ENCODE data around the gene MYO3B. TPM values are rescaled to one million over a fixed set of nuclear protein-coding genes. Genes with fewer than 3 reads are reported as not detected.
"Not testable (repeated sequence)": the region's sequence is repeated elsewhere in the genome, so short reads cannot be mapped to it uniquely, and the experiment has no call there.

MYO3B gene
- total and polyA plus RNA-seq, 4 experiments from 2014 or later: not detected

DNA sequence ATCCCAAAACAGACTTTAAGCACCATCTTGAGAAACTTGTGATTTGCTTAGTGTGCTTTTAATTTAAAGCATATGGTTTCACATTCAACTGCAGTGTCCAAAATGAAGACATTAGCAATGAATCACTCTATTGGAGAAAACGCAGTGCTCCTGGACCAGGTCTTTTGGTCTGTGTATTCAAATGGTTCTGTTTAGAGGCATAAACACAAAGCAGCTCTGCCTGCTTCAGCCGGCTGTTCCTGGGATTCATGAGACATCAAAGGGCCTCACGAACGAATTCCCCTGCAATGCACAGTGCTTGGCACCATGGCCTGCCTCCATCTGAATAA is 420.1 kb downstream of the MYO3B start:
- no peak overlapping the region for H3K27ac ChIP-seq (ENCODE audit: low read depth, low read length)
- CTCF ChIA-PET (ENCODE audit: partially characterized antibody): interaction anchor here (1.5 kb wide), 1 partner anchor 215 kb away, joined by 4 read pairs; no protein-coding TSS in a partner anchor

DNA sequence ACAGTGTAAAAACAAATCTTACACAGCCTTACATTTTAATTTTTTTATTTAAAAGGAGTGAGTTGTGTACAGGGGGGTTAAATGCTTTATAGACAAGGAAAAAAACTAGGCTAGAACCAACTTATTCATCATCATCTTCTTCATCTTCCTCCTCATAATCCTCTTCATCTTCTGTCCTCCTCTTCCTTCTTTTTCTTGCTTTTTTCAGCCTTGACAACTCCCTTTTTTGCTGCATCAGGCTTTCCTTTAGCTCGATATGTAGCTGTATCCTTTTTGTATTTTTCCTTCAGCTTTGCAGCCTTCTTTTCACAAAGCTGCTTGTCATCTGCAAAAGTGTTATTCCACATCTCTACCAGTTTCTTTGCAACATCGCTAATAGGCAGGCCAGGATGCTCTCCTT is 423.5 kb downstream of the MYO3B start:
- no peak overlapping the region for H3K27ac Mint-ChIP-seq
- no peak overlapping the region for H3K4me3 Mint-ChIP-seq
- H3K36me3 ChIP-seq (ENCODE audit: insufficient read depth, low read length): no peaks in the 10 kb centered on the region
- no peak overlapping the region for H3K4me3 ChIP-seq (ENCODE audit: low read length in 2 of 2)
- no peaks in the 10 kb centered on the region for H3K9me3 ChIP-seq (ENCODE audit: control insufficient read depth in 1 of 2, low read length in 2 of 2)
- H3K27me3 Mint-ChIP-seq: peaks cover 5 to 16% of the 10 kb centered on the region in 2 donors
- H3K36me3 Mint-ChIP-seq: no peaks in the 10 kb centered on the region
- intact Hi-C loops (cut with micrococcal nuclease): no loop called here
- ChIA-PET CTCF (ENCODE audit: partially characterized antibody) (no interaction called here), POLR2A (ENCODE audit: partially characterized antibody) (no interaction called here)
- H3K27me3 ChIP-seq (ENCODE audit: insufficient read depth, low read length): no peaks in the 10 kb centered on the region
- no peaks in the 10 kb centered on the region for H3K4me1 Mint-ChIP-seq
- no peaks in the 10 kb centered on the region for H3K9me3 Mint-ChIP-seq
- DNase-seq: no peak
- no peaks in the 10 kb centered on the region for H3K4me1 ChIP-seq (ENCODE audit: insufficient read depth, low read length)
- no peak overlapping the region for H3K27ac ChIP-seq (ENCODE audit: low read depth, low read length)

More for the DNA sequence above, 420.1 kb downstream of the MYO3B start:
- Histone ChIP-seq H3K4me1 (ENCODE audit: insufficient read depth, low read length) (no peaks in the 10 kb centered on the region), H3K9me3 (ENCODE audit: control insufficient read depth in 1 of 2, low read length in 2 of 2) (no peaks in the 10 kb centered on the region), H3K4me3 (ENCODE audit: low read length in 2 of 2) (no peak overlapping the region), H3K36me3 (ENCODE audit: insufficient read depth, low read length) (no peaks in the 10 kb centered on the region), H3K27me3 (ENCODE audit: insufficient read depth, low read length) (no peaks in the 10 kb centered on the region)
- no peaks in the 10 kb centered on the region for H3K36me3 Mint-ChIP-seq
- H3K27me3 Mint-ChIP-seq: peaks cover 5 to 6% of the 10 kb centered on the region in 2 donors
- no peak for DNase-seq
- H3K9me3 Mint-ChIP-seq: no peaks in the 10 kb centered on the region
- intact Hi-C loops (cut with micrococcal nuclease): no loop called here
- H3K4me3 Mint-ChIP-seq: no peak overlapping the region
- H3K27ac Mint-ChIP-seq: no peak overlapping the region
- POLR2A ChIA-PET (ENCODE audit: partially characterized antibody): no interaction called here
- no peaks in the 10 kb centered on the region for H3K4me1 Mint-ChIP-seq

DNA sequence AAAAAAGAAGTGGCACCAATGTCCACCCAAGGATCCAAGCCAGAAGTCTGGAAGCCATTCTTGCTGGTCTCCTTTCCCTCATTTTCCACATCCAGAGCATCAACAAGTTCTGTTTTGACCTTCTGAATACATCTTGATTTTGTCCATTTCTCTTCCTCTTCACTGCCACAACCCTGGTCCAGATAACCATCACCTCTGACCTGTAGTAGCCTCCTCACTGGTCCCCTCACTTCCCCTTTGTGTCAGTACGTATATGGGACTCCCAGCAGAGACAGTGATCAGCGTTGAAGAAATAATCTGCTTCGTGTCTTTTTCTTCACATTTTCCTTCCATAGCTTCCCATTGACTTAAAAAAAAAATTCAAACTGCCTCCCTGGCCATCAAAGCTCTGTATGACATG is 427.9 kb downstream of the MYO3B start:
- Mint-ChIP-seq H3K4me3 (no peak overlapping the region), H3K4me1 (no peaks in the 10 kb centered on the region), H3K9me3 (no peaks in the 10 kb centered on the region), H3K27me3 (peaks cover 3 to 16% of the 10 kb centered on the region in 2 donors), H3K27ac (no peak overlapping the region), H3K36me3 (no peaks in the 10 kb centered on the region)
- intact Hi-C loops (cut with micrococcal nuclease): no loop called here
- no peaks in the 10 kb centered on the region for H3K4me1 ChIP-seq (ENCODE audit: insufficient read depth, low read length)
- no peaks in the 10 kb centered on the region for H3K27me3 ChIP-seq (ENCODE audit: insufficient read depth, low read length)
- POLR2A ChIA-PET (ENCODE audit: partially characterized antibody): no interaction called here
- CTCF ChIA-PET (ENCODE audit: partially characterized antibody): interaction anchor here (0.6 kb wide), 1 partner anchor 76 kb away, joined by 3 read pairs; no protein-coding TSS in a partner anchor
- no peak overlapping the region for H3K4me3 ChIP-seq (ENCODE audit: low read length in 2 of 2)
- H3K9me3 ChIP-seq (ENCODE audit: control insufficient read depth in 1 of 2, low read length in 2 of 2): no peaks in the 10 kb centered on the region
- H3K36me3 ChIP-seq (ENCODE audit: insufficient read depth, low read length): no peaks in the 10 kb centered on the region
- no peak for DNase-seq
- H3K27ac ChIP-seq (ENCODE audit: low read depth, low read length): no peak overlapping the region

GRCh38 chr2:170607171-170607570 is 429.2 kb downstream of the MYO3B start:
- Mint-ChIP-seq H3K36me3 (no peaks in the 10 kb centered on the region), H3K27me3 (peaks cover 3 to 13% of the 10 kb centered on the region in 2 donors), H3K27ac (no peak overlapping the region), H3K9me3 (no peaks in the 10 kb centered on the region), H3K4me1 (no peaks in the 10 kb centered on the region), H3K4me3 (no peak overlapping the region)
- Histone ChIP-seq H3K27ac (ENCODE audit: low read depth, low read length) (no peak overlapping the region), H3K36me3 (ENCODE audit: insufficient read depth, low read length) (no peaks in the 10 kb centered on the region), H3K4me1 (ENCODE audit: insufficient read depth, low read length) (no peaks in the 10 kb centered on the region), H3K4me3 (ENCODE audit: low read length in 2 of 2) (no peak overlapping the region), H3K27me3 (ENCODE audit: insufficient read depth, low read length) (no peaks in the 10 kb centered on the region), H3K9me3 (ENCODE audit: control insufficient read depth in 1 of 2, low read length in 2 of 2) (no peaks in the 10 kb centered on the region)
- ChIA-PET POLR2A (ENCODE audit: partially characterized antibody) (no interaction called here), CTCF (ENCODE audit: partially characterized antibody) (no interaction called here)
- intact Hi-C loops (cut with micrococcal nuclease): no loop called here
- DNase-seq: no peak

- no peak overlapping the region for H3K27ac ChIP-seq (ENCODE audit: low read depth, low read length)
- H3K9me3 Mint-ChIP-seq: no peaks in the 10 kb centered on the region
- CTCF ChIA-PET (ENCODE audit: partially characterized antibody): no interaction called here
- H3K27me3 Mint-ChIP-seq: peaks cover under 1 to 3% of the 10 kb centered on the region in 2 donors
- no peaks in the 10 kb centered on the region for H3K36me3 ChIP-seq (ENCODE audit: insufficient read depth, low read length)
- no peak for DNase-seq
- no peaks in the 10 kb centered on the region for H3K27me3 ChIP-seq (ENCODE audit: insufficient read depth, low read length)
- H3K4me3 Mint-ChIP-seq: no peak overlapping the region
- no peaks in the 10 kb centered on the region for H3K4me1 ChIP-seq (ENCODE audit: insufficient read depth, low read length)
- POLR2A ChIA-PET (ENCODE audit: partially characterized antibody): no interaction called here
- no peaks in the 10 kb centered on the region for H3K9me3 ChIP-seq (ENCODE audit: control insufficient read depth in 1 of 2, low read length in 2 of 2)
- intact Hi-C loops (cut with micrococcal nuclease): no loop called here
- H3K27ac Mint-ChIP-seq: no peak overlapping the region
- no peaks in the 10 kb centered on the region for H3K36me3 Mint-ChIP-seq
- no peaks in the 10 kb centered on the region for H3K4me1 Mint-ChIP-seq
- no peak overlapping the region for H3K4me3 ChIP-seq (ENCODE audit: low read length in 2 of 2)
Observed at GRCh38 chr2:170610615-170611014, 432.7 kb downstream of the MYO3B start.

- intact Hi-C loops (cut with micrococcal nuclease); H3K4me3 Mint-ChIP-seq: not testable (repeated sequence)
Observed at GRCh38 chr2:170618948-170619347, 441.0 kb downstream of the MYO3B start.

DNA sequence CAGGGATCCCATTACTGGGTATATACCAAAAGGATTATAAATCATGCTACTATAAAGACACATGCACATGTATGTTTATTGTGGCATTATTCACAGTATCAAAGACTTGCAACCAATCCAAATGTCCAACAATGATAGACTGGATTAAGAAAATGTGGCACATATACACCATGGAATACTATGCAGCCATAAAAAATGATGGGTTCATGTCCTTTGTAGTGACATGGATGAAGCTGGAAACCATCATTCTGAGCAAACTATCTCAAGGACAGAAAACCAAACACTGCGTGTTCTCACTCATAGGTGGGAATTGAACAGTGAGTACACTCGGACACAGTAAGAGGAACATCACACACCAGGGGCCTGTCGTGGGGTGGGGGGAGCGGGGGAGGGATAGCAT is 457.1 kb downstream of the MYO3B start:
- H3K36me3 ChIP-seq (ENCODE audit: insufficient read depth, low read length); H3K9me3 Mint-ChIP-seq; intact Hi-C loops (cut with micrococcal nuclease); H3K27me3 Mint-ChIP-seq; POLR2A ChIA-PET (ENCODE audit: partially characterized antibody); H3K36me3 Mint-ChIP-seq; DNase-seq; H3K4me1 ChIP-seq (ENCODE audit: insufficient read depth, low read length); H3K4me3 Mint-ChIP-seq; H3K27me3 ChIP-seq (ENCODE audit: insufficient read depth, low read length); H3K4me1 Mint-ChIP-seq; H3K27ac ChIP-seq (ENCODE audit: low read depth, low read length); H3K4me3 ChIP-seq (ENCODE audit: low read length in 2 of 2); H3K27ac Mint-ChIP-seq; H3K9me3 ChIP-seq (ENCODE audit: control insufficient read depth in 1 of 2, low read length in 2 of 2): not testable (repeated sequence)
- CTCF ChIA-PET (ENCODE audit: partially characterized antibody): interaction anchor here (0.6 kb wide), 1 partner anchor 10 kb away, joined by 3 read pairs; no protein-coding TSS in a partner anchor

More at GRCh38 chr2:170618948-170619347, 441.0 kb downstream of the MYO3B start:
- H3K4me1 Mint-ChIP-seq; H3K27me3 ChIP-seq (ENCODE audit: insufficient read depth, low read length); H3K27ac ChIP-seq (ENCODE audit: low read depth, low read length); H3K36me3 Mint-ChIP-seq; DNase-seq; H3K4me1 ChIP-seq (ENCODE audit: insufficient read depth, low read length); H3K27ac Mint-ChIP-seq; POLR2A ChIA-PET (ENCODE audit: partially characterized antibody); H3K4me3 ChIP-seq (ENCODE audit: low read length in 2 of 2); H3K9me3 ChIP-seq (ENCODE audit: control insufficient read depth in 1 of 2, low read length in 2 of 2); H3K36me3 ChIP-seq (ENCODE audit: insufficient read depth, low read length); H3K27me3 Mint-ChIP-seq; CTCF ChIA-PET (ENCODE audit: partially characterized antibody): not testable (repeated sequence)
- peaks cover 5 to 27% (median 16%) of the 10 kb centered on the region in 8 donors for H3K9me3 Mint-ChIP-seq

DNA sequence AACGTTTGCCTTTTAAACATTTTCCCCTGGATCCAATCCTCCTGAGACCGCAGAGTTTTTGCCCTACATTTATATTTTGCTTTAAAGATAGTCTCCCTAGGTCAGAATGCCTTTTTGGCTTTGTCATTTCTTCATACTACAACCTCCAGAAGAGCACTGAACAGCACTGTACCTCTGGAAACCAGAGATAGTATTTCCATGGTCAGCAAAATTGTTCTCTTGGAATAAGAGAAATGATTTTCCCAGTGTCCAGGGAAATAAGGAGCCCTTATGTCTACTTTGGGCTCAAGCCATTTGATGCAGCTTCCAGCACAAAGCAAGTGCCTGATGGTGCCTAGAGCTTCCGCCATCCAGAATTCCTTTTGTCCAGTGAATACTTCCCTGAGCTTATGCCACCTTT is 461.7 kb downstream of the MYO3B start:
- peaks cover 0 to 1% (median 0%) of the 10 kb centered on the region in 8 donors for H3K9me3 Mint-ChIP-seq
- H3K27me3 Mint-ChIP-seq: peaks cover 2 to 3% of the 10 kb centered on the region in 2 donors
- H3K4me1 Mint-ChIP-seq: no peaks in the 10 kb centered on the region
- H3K36me3 Mint-ChIP-seq: no peaks in the 10 kb centered on the region
- Histone ChIP-seq H3K9me3 (ENCODE audit: control insufficient read depth in 1 of 2, low read length in 2 of 2) (no peaks in the 10 kb centered on the region), H3K4me1 (ENCODE audit: insufficient read depth, low read length) (no peaks in the 10 kb centered on the region), H3K4me3 (ENCODE audit: low read length in 2 of 2) (no peak overlapping the region), H3K36me3 (ENCODE audit: insufficient read depth, low read length) (no peaks in the 10 kb centered on the region), H3K27ac (ENCODE audit: low read depth, low read length) (no peak overlapping the region), H3K27me3 (ENCODE audit: insufficient read depth, low read length) (no peaks in the 10 kb centered on the region)
- CTCF ChIA-PET (ENCODE audit: partially characterized antibody): no interaction called here
- POLR2A ChIA-PET (ENCODE audit: partially characterized antibody): no interaction called here
- no peak overlapping the region for H3K4me3 Mint-ChIP-seq
- intact Hi-C loops (cut with micrococcal nuclease): no loop called here
- H3K27ac Mint-ChIP-seq: no peak overlapping the region
- no peak for DNase-seq

Data from CD4-positive, alpha-beta memory T cell (primary cell).